Mesendoderm (in vitro differentiated cells): Measurements from ENCODE around the gene TCTA.
"Not testable (repeated sequence)": the region's sequence is repeated elsewhere in the genome, so short reads cannot be mapped to it uniquely, and the experiment has no call there.

Experiments
- DNase-seq: peaks from one replicate; pipeline ENCODE4 v3.0.0; 2013
- H2AK5ac ChIP-seq: 2 replicates; pipeline ENCODE4 v1.6.1; 2013; ENCODE audit warnings: low read length, inconsistent platforms
- H2BK120ac ChIP-seq: 2 replicates; pipeline ENCODE4 v1.6.1; 2013; ENCODE audit warnings: low read depth, mild to moderate bottlenecking, low read length, moderate library complexity, mixed read lengths
- H2BK15ac ChIP-seq: replicated peaks from 2 replicates; pipeline ENCODE4 v1.6.1; 2013; ENCODE audit warnings: low read depth, mild to moderate bottlenecking, moderate library complexity
- H2BK5ac ChIP-seq: 2 replicates; pipeline ENCODE4 v1.6.1; 2013; ENCODE audit warnings: low read length, inconsistent platforms
- H3K18ac ChIP-seq: 2 replicates; pipeline ENCODE4 v1.6.1; 2013; ENCODE audit warnings: mild to moderate bottlenecking, low read length, mixed read lengths
- H3K23ac ChIP-seq: one replicate; pipeline ENCODE4 v1.6.1; 2013; ENCODE audit warnings: low read length
- H3K27ac ChIP-seq: 2 replicates; pipeline ENCODE4 v1.5.1; 2013; ENCODE audit warnings: low read depth, mild to moderate bottlenecking, inconsistent platforms, low read length, moderate library complexity
- H3K27me3 ChIP-seq: 2 replicates; pipeline ENCODE4 v1.6.1; 2013; ENCODE audit warnings: low read length, control low read depth, mild to moderate bottlenecking, inconsistent platforms; ENCODE audit not compliant: insufficient read depth, poor library complexity
- H3K36me3 ChIP-seq: 2 replicates; pipeline ENCODE4 v1.6.1; 2013; ENCODE audit warnings: low read length, inconsistent platforms; ENCODE audit not compliant: control insufficient read depth, insufficient read depth
- H3K4ac ChIP-seq: one replicate; pipeline ENCODE4 v1.6.1; 2013; ENCODE audit warnings: low read depth, mild to moderate bottlenecking, low read length, moderate library complexity
- H3K4me1 ChIP-seq: 2 replicates; pipeline ENCODE4 v1.6.1; 2013; ENCODE audit warnings: low read depth, low read length, inconsistent platforms; ENCODE audit not compliant: control insufficient read depth
- H3K4me2 ChIP-seq: 2 replicates; pipeline ENCODE4 v1.6.1; 2013; ENCODE audit warnings: low read length
- H3K4me3 ChIP-seq: 2 replicates; pipeline ENCODE4 v1.5.1; 2013; ENCODE audit warnings: mild to moderate bottlenecking, low read length
- H3K56ac ChIP-seq: one replicate; pipeline ENCODE4 v1.6.1; 2013; ENCODE audit warnings: low read length
- H3K79me1 ChIP-seq: 2 replicates; pipeline ENCODE4 v1.6.1; 2013; ENCODE audit warnings: low read length, inconsistent platforms
- H3K79me2 ChIP-seq: 2 replicates; pipeline ENCODE4 v1.6.1; 2013; ENCODE audit warnings: mild to moderate bottlenecking, low read length; ENCODE audit not compliant: control insufficient read depth, insufficient read depth
- H3K9ac ChIP-seq: 2 replicates; pipeline ENCODE4 v1.6.1; 2013; ENCODE audit warnings: low read length, inconsistent platforms
- H4K5ac ChIP-seq: one replicate; pipeline ENCODE4 v1.6.1; 2013; ENCODE audit warnings: low read length
- H4K8ac ChIP-seq: one replicate; pipeline ENCODE4 v1.6.1; 2013; ENCODE audit warnings: low read depth, mild to moderate bottlenecking, control low read depth, low read length, moderate library complexity
- WGBS: extraction: QIAGEN DNeasy Blood & Tissue Kit; methylation state at CpG from one replicate; pipeline ENCODE4 v1.1.7; 2013; ENCODE audit warnings: low lambda C conversion rate, missing lambda C conversion rate; ENCODE audit not compliant: insufficient coverage; ENCODE audit errors: extremely low coverage; 5-methylcytosine and 5-hydroxymethylcytosine counted together

Gene TCTA

DNA sequence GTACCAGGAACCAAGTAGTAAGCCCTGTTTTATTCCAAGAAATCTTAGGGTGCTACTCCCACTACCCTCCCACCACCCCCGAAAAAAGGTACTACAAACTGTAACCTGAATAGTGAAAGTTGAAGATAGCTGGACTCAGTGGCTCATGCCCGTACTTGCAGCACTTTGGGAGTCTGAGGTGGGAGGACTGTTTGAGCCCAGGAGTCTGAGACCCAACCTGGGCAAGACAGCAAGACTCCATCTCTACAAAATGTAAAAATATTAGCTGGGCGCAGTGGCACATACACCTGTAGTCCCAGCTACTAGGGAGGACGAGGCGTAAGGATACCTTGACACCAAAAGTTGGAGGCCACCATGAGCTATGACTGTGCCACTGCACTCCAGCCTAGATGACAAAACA, 8.3 kb upstream of the TCTA start:
- Histone ChIP-seq H3K79me2 (peaks cover 87% of the 10 kb centered on the region), H3K4me2 (no peak overlapping the region), H3K4me1 (no peaks in the 10 kb centered on the region), H3K56ac (no peak overlapping the region), H2BK5ac (no peak overlapping the region), H3K9ac (no peak overlapping the region), H3K36me3 (no peaks in the 10 kb centered on the region), H3K27me3 (no peaks in the 10 kb centered on the region), H4K8ac (no peak overlapping the region), H3K4ac (no peak overlapping the region), H2AK5ac (no peak overlapping the region), H3K23ac (no peak overlapping the region), H3K27ac (no peak overlapping the region), H3K18ac (no peak overlapping the region), H2BK15ac (no peak overlapping the region), H3K79me1 (peaks cover 2% of the 10 kb centered on the region), H3K4me3 (no peak overlapping the region), H4K5ac (no peak overlapping the region), H2BK120ac (no peak overlapping the region)
- DNase-seq, result no peak
- no CpG with 5 or more reads among the region's 5 CpGs for WGBS

GRCh38 chr3:49405570-49405969, 6.7 kb upstream of the TCTA start:
- not testable (repeated sequence) for H3K4ac ChIP-seq, H3K23ac ChIP-seq, H3K27ac ChIP-seq, H2BK120ac ChIP-seq, DNase-seq, H2AK5ac ChIP-seq, H3K18ac ChIP-seq, H3K9ac ChIP-seq, H2BK5ac ChIP-seq, H3K36me3 ChIP-seq, H3K79me1 ChIP-seq, H4K8ac ChIP-seq, H3K27me3 ChIP-seq, H3K4me1 ChIP-seq, H3K56ac ChIP-seq, H2BK15ac ChIP-seq, H3K4me2 ChIP-seq, H4K5ac ChIP-seq, H3K4me3 ChIP-seq
- H3K79me2 ChIP-seq, result peaks cover 90% of the 10 kb centered on the region
- WGBS, result no CpG with 5 or more reads among the region's 9 CpGs

- H3K4me1 ChIP-seq, result no peaks in the 10 kb centered on the region
- H4K5ac ChIP-seq, result no peak overlapping the region
- H3K18ac ChIP-seq, result no peak overlapping the region
- no CpG with 5 or more reads among the region's 17 CpGs for whole genome bisulfite sequencing
- H3K79me2 ChIP-seq, result peaks cover 92% of the 10 kb centered on the region
- H3K4ac ChIP-seq, result no peak overlapping the region
- H2AK5ac ChIP-seq, result no peak overlapping the region
- H2BK120ac ChIP-seq, result no peak overlapping the region
- H3K56ac ChIP-seq, result no peak overlapping the region
- H3K4me2 ChIP-seq, result no peak overlapping the region
- no peaks in the 10 kb centered on the region for H3K79me1 ChIP-seq
- H2BK15ac ChIP-seq, result no peak overlapping the region
- no peak overlapping the region for H3K9ac ChIP-seq
- no peak overlapping the region for H3K23ac ChIP-seq
- H3K4me3 ChIP-seq, result no peak overlapping the region
- H3K27me3 ChIP-seq, result no peaks in the 10 kb centered on the region
- no peak overlapping the region for H3K27ac ChIP-seq
- no peaks in the 10 kb centered on the region for H3K36me3 ChIP-seq
- no peak for DNase-seq
- no peak overlapping the region for H4K8ac ChIP-seq
- H2BK5ac ChIP-seq, result no peak overlapping the region
These were observed 5.4 kb upstream of the TCTA start for GRCh38 chr3:49406571-49407565.

GRCh38 chr3:49410066-49410845, 2.0 kb upstream of the TCTA start:
- peak overlapping the region; percentile 29 for H3K56ac ChIP-seq

DNA sequence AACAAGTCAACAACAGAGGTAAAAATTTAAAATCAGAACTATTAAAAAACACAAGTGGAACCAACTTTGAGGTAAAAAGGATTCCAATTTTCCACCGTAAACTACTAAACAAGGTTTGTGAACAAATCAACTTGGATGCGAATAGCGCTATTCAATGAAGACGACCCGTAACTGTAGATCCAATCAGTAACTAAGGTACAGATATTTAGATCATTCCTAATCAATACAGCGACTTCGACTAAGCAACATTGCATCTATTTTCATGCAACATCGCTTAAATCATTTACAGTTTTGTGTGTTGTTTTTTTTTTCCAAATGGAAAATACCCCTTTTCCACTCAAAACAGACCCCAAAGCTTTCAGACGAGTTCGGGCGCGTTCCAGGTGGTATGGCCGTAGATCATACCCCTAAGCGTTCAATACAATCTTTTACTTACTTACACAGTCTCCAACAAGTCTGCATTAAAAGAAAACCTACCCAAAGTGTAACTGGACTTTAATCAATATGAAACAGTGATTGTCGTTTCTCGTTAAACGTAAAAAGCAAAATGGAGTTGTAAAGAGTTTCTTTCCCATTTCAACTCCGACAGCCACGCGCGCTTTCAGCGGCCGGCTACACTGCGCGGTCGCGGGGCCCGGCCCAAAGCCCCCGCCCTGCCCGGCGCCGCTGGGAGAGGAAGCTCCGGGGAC, 1.2 kb upstream of the TCTA start:
- H3K4me1 ChIP-seq, result peaks cover 6% of the 10 kb centered on the region
- H3K27ac ChIP-seq, result peak overlapping the region; percentile 97
- no peak overlapping the region for H4K5ac ChIP-seq
- H3K4ac ChIP-seq, result peak overlapping the region; percentile 98
- peak overlapping the region; percentile 99 for H3K18ac ChIP-seq
- H3K9ac ChIP-seq, result peak overlapping the region; percentile 96
- H3K79me1 ChIP-seq, result peaks cover 8% of the 10 kb centered on the region
- peak overlapping the region; percentile 34 for H2BK120ac ChIP-seq
- H2BK15ac ChIP-seq, result no peak overlapping the region
- peaks cover 60% of the 10 kb centered on the region for H3K79me2 ChIP-seq
- no peak for DNase-seq
- H3K4me3 ChIP-seq, result peak overlapping the region; percentile 96
- no peak overlapping the region for H2BK5ac ChIP-seq
- no peaks in the 10 kb centered on the region for H3K36me3 ChIP-seq
- peak overlapping the region; percentile 98 for H3K56ac ChIP-seq
- H2AK5ac ChIP-seq, result no peak overlapping the region
- no CpG with 5 or more reads among the region's 33 CpGs for WGBS
- peak overlapping the region; percentile 31 for H3K23ac ChIP-seq
- peak overlapping the region; percentile 61 for H3K4me2 ChIP-seq
- no peaks in the 10 kb centered on the region for H3K27me3 ChIP-seq
- H4K8ac ChIP-seq, result no peak overlapping the region

More at GRCh38 chr3:49410066-49410845, 2.0 kb upstream of the TCTA start:
- peaks cover 6% of the 10 kb centered on the region for H3K4me1 ChIP-seq
- H3K4ac ChIP-seq, result no peak overlapping the region
- no peak overlapping the region for H2AK5ac ChIP-seq
- no peak overlapping the region for H3K18ac ChIP-seq
- H3K79me2 ChIP-seq, result peaks cover 66% of the 10 kb centered on the region
- no peak overlapping the region for H3K27ac ChIP-seq
- no peaks in the 10 kb centered on the region for H3K27me3 ChIP-seq
- peak overlapping the region; percentile 76 for H3K4me2 ChIP-seq
- no peak overlapping the region for H3K23ac ChIP-seq
- H3K79me1 ChIP-seq, result peaks cover 8% of the 10 kb centered on the region
- H3K4me3 ChIP-seq, result peak overlapping the region; percentile 96
- no peaks in the 10 kb centered on the region for H3K36me3 ChIP-seq
- DNase-seq, result no peak
- no peak overlapping the region for H4K8ac ChIP-seq
- H2BK15ac ChIP-seq, result no peak overlapping the region
- H3K9ac ChIP-seq, result peak overlapping the region; percentile 96
- no CpG with 5 or more reads among the region's 4 CpGs for WGBS
- no peak overlapping the region for H4K5ac ChIP-seq
- no peak overlapping the region for H2BK5ac ChIP-seq
- H2BK120ac ChIP-seq, result no peak overlapping the region
